Measurements from ENCODE around the gene CDC42BPA. TPM values are rescaled to one million over a fixed set of nuclear protein-coding genes. Genes with fewer than 3 reads are reported as not detected.

The CDC42BPA gene
- total RNA-seq, 2 donors from 2014 or later: 35.3 to 41.0 TPM

DNA sequence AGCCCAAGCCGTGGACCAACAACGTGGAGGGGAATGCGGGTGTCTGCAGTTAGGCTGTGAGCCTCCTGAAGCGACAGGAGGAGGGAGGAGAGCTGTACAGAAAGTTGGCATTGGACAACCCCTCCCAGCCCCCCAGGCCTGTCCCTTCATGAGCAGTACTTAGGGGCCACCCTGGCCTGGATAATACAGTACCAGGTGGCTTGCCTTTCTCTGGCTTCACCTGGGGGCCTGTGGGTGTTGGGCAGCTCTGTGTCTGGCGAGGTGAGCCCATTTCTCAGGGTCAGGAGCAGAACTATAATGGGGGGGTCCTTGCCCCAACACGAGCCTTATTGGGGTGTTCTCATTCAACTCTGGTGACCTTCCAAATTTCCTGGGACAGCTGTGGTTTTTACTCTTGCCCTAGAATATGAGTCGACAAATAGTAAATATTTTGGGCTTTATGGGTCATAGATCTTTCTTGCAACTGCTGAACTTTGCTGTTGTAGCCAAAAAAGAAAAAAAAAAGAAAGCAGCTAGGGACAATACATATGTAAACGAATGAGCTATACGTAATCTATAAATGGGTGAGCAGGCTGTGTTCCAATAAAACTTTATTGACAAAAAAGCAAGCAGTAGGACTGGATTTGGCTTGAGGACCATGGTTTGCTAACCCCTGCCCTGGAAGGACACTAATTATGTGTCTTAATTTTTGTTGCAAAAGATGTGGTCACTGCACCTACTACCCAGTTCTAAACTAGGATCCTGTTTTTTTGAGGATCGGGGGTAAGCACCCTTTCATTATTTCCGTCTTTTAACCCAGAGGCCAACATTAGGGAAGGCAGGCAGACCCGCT is 366.8 kb downstream of the CDC42BPA start:
- no peak for DNase-seq
- intact Hi-C loops (cut with DNase I): no loop called here

DNA sequence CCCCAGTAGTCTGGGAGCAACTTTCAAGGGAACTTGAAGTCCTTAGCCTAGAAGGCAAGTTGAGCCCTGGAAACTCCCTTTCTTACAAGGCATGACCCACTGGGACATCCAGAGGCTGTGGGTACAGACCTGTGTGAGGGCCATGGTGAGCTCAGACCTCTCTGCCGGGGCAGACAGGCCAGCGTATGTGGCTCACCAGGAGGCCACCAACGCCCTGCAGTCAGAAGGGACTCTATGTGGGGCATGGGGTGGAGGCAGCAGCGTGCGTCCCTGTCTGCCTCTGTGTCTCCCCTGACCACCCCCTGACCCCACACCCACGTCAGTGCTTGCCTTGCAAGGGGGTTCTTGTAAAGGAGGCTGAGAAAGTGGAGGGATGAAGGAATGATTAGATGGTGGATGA is 367.4 kb downstream of the CDC42BPA start:
- intact Hi-C loops (cut with DNase I): no loop called here
- ATAC-seq (no peak), DNase-seq (no peak)

More for the DNA sequence above, 366.8 kb downstream of the CDC42BPA start:
- peak in 1 of 2 donors; percentile 53 for ATAC-seq

DNA sequence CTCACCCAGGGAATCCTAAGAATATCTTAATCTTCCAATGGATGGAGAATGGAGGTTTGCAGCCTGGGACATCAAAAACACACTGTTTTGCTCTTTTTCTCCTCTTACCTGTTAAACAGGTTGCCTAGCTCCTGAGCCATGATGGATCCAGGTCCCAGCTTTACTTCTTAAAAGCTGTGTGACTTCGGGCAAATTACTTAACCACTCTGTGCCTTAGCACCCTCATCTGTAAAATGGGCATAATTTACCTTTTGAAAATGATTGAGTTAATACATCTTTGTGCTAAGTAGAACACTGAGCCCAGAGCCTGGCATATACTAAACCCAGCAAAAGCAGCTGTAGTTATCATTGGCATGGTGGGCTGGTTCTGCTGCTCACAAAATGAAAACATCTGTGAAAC is 368.0 kb downstream of the CDC42BPA start:
- DNase-seq (no peak), ATAC-seq (no peak)
- intact Hi-C loops (cut with DNase I): no loop called here

DNA sequence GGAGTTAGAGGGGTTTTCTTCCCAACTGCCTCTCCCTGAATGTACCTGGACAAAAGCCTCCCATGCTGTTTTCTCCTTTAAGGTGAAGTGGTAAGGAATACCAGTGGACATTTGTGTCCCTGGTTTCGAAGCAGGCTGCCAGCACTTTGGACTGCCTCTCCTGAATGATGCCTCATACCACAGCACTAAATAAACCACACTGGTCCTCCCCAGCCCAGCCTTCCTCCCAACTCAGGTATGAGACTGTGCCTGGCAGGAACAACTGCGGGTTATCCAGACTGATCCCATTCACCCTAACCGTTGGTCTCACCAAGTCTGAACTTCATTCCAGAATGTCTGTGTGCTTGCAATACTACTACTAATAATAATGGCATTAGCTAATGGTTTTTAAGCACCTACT is 368.9 kb downstream of the CDC42BPA start:
- DNase-seq (no peak), ATAC-seq (no peak)
- intact Hi-C loops (cut with DNase I): no loop called here

- ATAC-seq (no peak), DNase-seq (no peak)
- intact Hi-C loops (cut with DNase I): no loop called here
Observed at GRCh38 chr1:226948996-226949395, 369.3 kb downstream of the CDC42BPA start.

DNA sequence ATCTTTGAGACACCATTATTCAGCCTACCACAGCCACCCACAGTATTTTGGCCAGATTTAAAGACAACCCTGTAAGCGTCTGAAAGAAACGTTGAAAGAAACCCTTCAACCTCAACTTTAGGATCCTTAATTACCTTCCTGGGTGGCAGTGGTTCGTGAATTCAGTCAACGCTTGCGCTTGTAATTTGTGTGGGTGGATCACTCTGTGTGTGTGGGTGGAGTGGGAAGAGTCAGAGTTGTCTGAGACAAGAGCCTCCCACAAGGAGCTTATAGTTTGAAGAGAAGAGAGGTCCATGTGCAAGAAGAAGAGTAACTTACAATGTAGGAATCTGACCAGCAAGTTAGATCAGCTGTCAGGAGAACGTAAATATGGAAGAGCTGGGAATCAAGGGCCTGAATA is 369.8 kb downstream of the CDC42BPA start:
- DNase-seq (no peak), ATAC-seq (no peak)
- intact Hi-C loops (cut with DNase I): no loop called here

GRCh38 chr1:226948051-226948450 is 370.2 kb downstream of the CDC42BPA start:
- DNase-seq: no peak
- intact Hi-C loops (cut with DNase I): no loop called here
- no peak for ATAC-seq

- DNase-seq (no peak), ATAC-seq (peak in 1 of 2 donors; percentile 6)
- intact Hi-C loops (cut with DNase I): no loop called here
Observed at GRCh38 chr1:226946841-226947240, 371.5 kb downstream of the CDC42BPA start.

GRCh38 chr1:226946285-226946684 is 372.0 kb downstream of the CDC42BPA start:
- intact Hi-C loops (cut with DNase I): no loop called here
- ATAC-seq (no peak), DNase-seq (no peak)

- intact Hi-C loops (cut with DNase I): no loop called here
- no peak for DNase-seq
- no peak for ATAC-seq
Observed at GRCh38 chr1:226945858-226946245, 372.4 kb downstream of the CDC42BPA start.

GRCh38 chr1:226945106-226945857 is 373.0 kb downstream of the CDC42BPA start:
- ATAC-seq (peak; percentile 45 to 47), DNase-seq (no peak)
- intact Hi-C loops (cut with DNase I): no loop called here

DNA sequence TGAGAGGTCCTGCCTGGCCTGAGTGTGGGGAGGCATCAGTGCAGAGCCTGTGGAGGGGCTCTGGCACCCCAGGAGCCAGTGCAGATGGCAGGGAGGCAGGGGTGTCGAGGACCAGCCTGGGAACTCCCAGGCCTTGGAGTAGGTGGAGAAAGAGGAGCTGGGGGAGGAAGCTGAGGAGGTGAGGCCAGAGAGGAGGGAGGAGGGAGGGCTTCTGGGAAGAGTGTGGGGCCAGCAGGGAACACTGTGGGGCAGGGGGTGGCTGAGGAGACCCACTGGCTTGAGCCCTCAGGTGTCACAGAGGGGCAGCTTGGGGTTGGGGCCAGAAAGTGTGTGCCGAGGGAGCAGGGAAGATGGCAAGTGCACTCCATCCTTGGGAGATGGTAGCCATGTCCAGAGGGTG is 374.4 kb downstream of the CDC42BPA start:
- no peak for DNase-seq
- no peak for ATAC-seq

DNA sequence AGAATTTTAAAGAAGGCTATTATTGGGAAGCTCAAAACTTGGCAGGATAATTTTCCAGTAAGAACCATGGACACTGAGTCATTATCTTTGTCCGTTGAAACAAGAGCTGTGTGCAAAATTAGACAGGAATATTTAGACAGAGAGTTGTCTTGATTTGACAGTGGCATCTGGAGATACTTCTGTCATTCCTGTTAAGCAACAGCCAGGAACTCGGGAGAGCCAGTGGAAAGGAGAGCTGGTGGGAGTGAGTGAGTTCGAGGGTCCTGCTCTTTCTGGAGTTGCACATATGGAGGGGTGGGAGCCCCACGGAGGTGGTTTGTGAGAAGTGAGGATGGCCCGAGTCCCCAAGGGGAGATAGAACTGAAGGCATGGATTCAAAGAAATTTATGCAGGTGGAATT is 375.1 kb downstream of the CDC42BPA start:
- ATAC-seq (no peak), DNase-seq (no peak)
- intact Hi-C loops (cut with DNase I): loop anchor here in 1 of 2 donors (5.0 kb wide), 1 partner anchor 39 kb away; no protein-coding TSS in a partner anchor

More for the DNA sequence above, 374.4 kb downstream of the CDC42BPA start:
- intact Hi-C loops (cut with DNase I): loop anchor here in 1 of 2 donors (5.0 kb wide), 1 partner anchor 38 kb away; no protein-coding TSS in a partner anchor

DNA sequence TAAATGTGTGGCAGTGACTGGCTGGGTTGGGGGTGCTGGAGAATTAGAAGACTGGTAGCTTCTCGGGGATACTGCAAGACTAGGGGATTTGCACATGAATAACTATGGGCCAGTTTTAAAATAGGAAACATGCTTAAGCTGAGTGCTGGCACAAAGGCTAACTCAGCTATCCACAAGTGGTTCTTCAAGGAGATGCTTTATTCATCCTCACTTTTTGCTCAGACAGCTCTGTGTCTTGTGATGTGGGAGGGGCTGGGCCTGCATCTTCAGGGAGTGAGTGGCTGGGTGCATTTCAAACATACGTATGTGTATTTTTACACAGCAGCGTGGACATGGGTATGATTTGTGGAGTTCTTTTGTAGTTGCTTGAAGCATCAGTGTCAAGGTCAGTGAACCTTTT is 375.9 kb downstream of the CDC42BPA start:
- DNase-seq (no peak), ATAC-seq (no peak)
- intact Hi-C loops (cut with DNase I): loop anchor here in 1 of 2 donors (5.0 kb wide), 1 partner anchor 40 kb away; no protein-coding TSS in a partner anchor

- ATAC-seq: no peak
- intact Hi-C loops (cut with DNase I): loop anchor here in 1 of 2 donors (5.0 kb wide), 1 partner anchor 42 kb away; no protein-coding TSS in a partner anchor
- no peak for DNase-seq
Observed at GRCh38 chr1:226940806-226941067, 377.6 kb downstream of the CDC42BPA start.

DNA sequence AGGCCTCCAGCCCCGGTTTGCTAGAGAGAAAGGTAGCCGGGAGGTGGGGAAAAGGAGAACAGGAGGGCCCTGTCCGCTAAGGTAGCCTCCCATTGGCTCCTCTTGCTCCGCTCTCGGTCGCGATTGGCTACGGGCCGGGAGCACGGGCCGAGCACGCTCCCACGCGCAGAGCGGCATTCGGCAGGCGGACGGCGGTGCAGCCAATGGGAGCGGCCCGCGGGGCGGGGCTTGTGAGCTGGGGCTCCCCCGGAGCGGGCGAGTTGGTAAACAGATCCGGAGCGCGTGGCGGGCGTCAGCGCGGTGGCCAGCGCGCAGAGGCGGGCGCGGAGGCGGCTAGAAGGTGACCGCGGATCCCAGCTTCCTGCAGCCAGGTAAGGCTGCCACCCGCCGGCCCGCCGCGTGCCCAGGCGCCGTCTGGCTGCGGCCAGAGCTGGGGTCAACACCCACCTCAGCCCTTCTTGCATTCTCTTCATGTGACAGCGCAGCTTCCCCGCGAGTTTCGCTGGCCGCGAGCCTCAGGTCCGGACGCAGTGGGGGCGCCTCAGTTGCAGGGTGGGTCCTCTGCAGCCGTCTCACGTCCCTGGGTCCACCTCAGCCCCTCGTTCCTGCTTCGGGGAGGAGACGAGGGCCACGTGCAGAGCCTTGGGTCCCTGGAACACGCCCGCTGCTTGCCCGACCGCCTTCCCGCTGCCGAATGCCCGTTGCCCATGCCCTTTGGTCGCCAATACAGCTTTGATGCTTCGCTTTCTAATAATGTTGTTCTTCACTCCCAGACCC is 378.1 kb downstream of the CDC42BPA start, which contains the start of gene COQ8A:
Gene COQ8A (plus strand): TSS at position 266 of the 777 bp plus-strand sequence. CDS start 21,092 bp downstream, outside the sequence.
- ATAC-seq (peak; percentile 96 to 98), DNase-seq (peak; percentile 99)
- intact Hi-C loops (cut with DNase I): loop anchor here in 1 of 2 donors (5.0 kb wide), 1 partner anchor 42 kb away; no protein-coding TSS in a partner anchor

Data from left cardiac atrium (tissue), 4 donors.